Hair follicle dermal papilla cell (primary cell): ENCODE data around the gene ARMS2. TPM values are rescaled to one million over a fixed set of nuclear protein-coding genes. Genes with fewer than 3 reads are reported as not detected.

Experiments
- small RNA-seq: library from RNA; depleted of rRNA; stranded (forward); fragments of <200 nt; gene quantifications from one replicate; pipeline ENCODE3, GENCODE V24; 2012
- total RNA-seq: library from RNA; depleted of rRNA; stranded (reverse); fragments of >200 nt; gene quantifications from 2 replicates; pipeline ENCODE4 v1.2.3, GENCODE V29; 2012

ARMS2 gene
- not detected in 2 replicates for total RNA-seq

GRCh38 chr10:122454603-122455080 is at the start of gene ARMS2:
Gene ARMS2, plus strand, starts transcription at chr10:122454653. Its CDS starts 75 bp downstream, at chr10:122454728.

GRCh38 chr10:122461367-122461728 is 6.9 kb downstream of the ARMS2 start, which contains the start of gene HTRA1:
Gene HTRA1, plus strand, starts transcription at chr10:122461553. Its CDS starts 100 bp downstream, at chr10:122461653.

Small RNA genes within 50 kb of the gene (small RNA-seq; reads per million reads assigned to genes)
- gene MIR3941: not detected

Other genes with a start within 250 kb of the ARMS2 start
- gene BTBD16, start 183.4 kb upstream of the ARMS2 start, total RNA-seq: not detected in 2 replicates
- 21.3 and 26.9 TPM in 2 replicates for gene PLEKHA1, start 79.9 kb upstream of the ARMS2 start, total RNA-seq
- gene HTRA1, start 6.9 kb downstream of the ARMS2 start, total RNA-seq: 389 and 428 TPM in 2 replicates
- gene DMBT1, start 106.1 kb downstream of the ARMS2 start, total RNA-seq: 0.12 and 0.16 TPM in 2 replicates
- not detected in 2 replicates for gene C10orf120, start 245.2 kb downstream of the ARMS2 start, total RNA-seq